Fibroblast of skin of left quadriceps (primary cell): ENCODE results near the gene TMEM62.
A peak's percentile ranks its signal among the peaks of the same experiment; 100 is the strongest.
"Not testable (repeated sequence)": the region's sequence is repeated elsewhere in the genome, so short reads cannot be mapped to it uniquely, and the experiment has no call there.

Experiments used
- DNase-seq, 2 experiments: peaks; one replicate each; pipeline ENCODE4 v3.0.0-alpha.2; 2013; ENCODE audit warnings: low read depth in 2 of 2

Gene TMEM62

GRCh38 chr15:43121863-43122262, 11.5 kb upstream of the TMEM62 start:
- DNase-seq = no peak

- DNase-seq = no peak
These were observed 8.2 kb upstream of the TMEM62 start for GRCh38 chr15:43125100-43125661.

- DNase-seq = no peak
These were observed 7.0 kb upstream of the TMEM62 start for GRCh38 chr15:43126356-43126755.

- DNase-seq = no peak
These were observed 5.6 kb upstream of the TMEM62 start for GRCh38 chr15:43127752-43128151.

- not testable (repeated sequence) for DNase-seq
These were observed 5.0 kb upstream of the TMEM62 start for GRCh38 chr15:43128174-43128979.

GRCh38 chr15:43128980-43129335, 4.4 kb upstream of the TMEM62 start:
- no peak for DNase-seq

- DNase-seq = no peak
These were observed 456 bp upstream of the TMEM62 start for GRCh38 chr15:43132830-43133429.

GRCh38 chr15:43134157-43134635, 810 bp downstream of the TMEM62 start:
- no peak for DNase-seq

GRCh38 chr15:43135351-43135750, 2.0 kb downstream of the TMEM62 start:
- DNase-seq = no peak

- DNase-seq = no peak
These were observed 10.0 kb downstream of the TMEM62 start for GRCh38 chr15:43143203-43143941.

GRCh38 chr15:43144512-43144911, 11.1 kb downstream of the TMEM62 start:
- no peak for DNase-seq

- no peak for DNase-seq
These were observed 12.8 kb downstream of the TMEM62 start for GRCh38 chr15:43146184-43146583.

GRCh38 chr15:43150191-43150929, 17.0 kb downstream of the TMEM62 start:
- DNase-seq = peak; percentile 89

GRCh38 chr15:43151688-43152087, 18.3 kb downstream of the TMEM62 start:
- DNase-seq = no peak

GRCh38 chr15:43153269-43153668, 19.9 kb downstream of the TMEM62 start:
- DNase-seq = no peak

GRCh38 chr15:43165801-43166325, 32.5 kb downstream of the TMEM62 start:
- DNase-seq = no peak

- not testable (repeated sequence) for DNase-seq
These were observed 33.9 kb downstream of the TMEM62 start for GRCh38 chr15:43167261-43167660.

GRCh38 chr15:43168192-43169107, 35.1 kb downstream of the TMEM62 start:
- no peak for DNase-seq

- DNase-seq = no peak
These were observed 36.5 kb downstream of the TMEM62 start for GRCh38 chr15:43169888-43170287.

- DNase-seq = not testable (repeated sequence)
These were observed 42.4 kb downstream of the TMEM62 start for GRCh38 chr15:43175656-43176309.
